DMS114 treated with DMSO at 0.1 percent for 48 hours (cell line): ENCODE results near the gene TPRG1.

Experiments
- DNase-seq: peaks from one replicate; lab custom pipeline; 2025; ENCODE audit not compliant: unreplicated experiment; lab: John Stamatoyannopoulos, UW

Gene TPRG1

GRCh38 chr3:189276444-189277219 is 104.9 kb downstream of the TPRG1 start:
- DNase-seq: no peak

- no peak for DNase-seq
Measured at GRCh38 chr3:189277711-189278110, 105.9 kb downstream of the TPRG1 start.

GRCh38 chr3:189278221-189278620 is 106.5 kb downstream of the TPRG1 start:
- DNase-seq: no peak

DNA sequence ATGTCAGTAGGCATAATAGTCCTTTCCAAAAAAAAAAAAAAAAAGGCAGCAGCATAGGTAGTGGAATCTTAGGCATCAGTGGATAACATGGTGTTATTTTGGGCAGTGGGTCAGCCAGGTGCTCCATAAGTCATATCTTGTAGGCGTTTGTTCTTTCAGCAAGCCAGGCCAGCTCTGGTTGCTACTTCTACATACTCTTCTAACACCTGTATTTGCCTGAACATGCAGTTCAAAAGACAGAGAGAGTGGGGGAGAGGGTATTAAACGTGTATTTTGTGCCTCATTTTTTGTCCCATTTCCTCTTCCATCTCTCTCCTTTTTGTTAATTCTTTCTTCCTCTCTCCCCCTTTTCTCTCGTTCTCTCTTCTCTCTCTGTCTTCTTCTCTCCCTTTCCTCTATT is 110.4 kb downstream of the TPRG1 start:
- DNase-seq: no peak

GRCh38 chr3:189282741-189283140 is 111.0 kb downstream of the TPRG1 start:
- no peak for DNase-seq

GRCh38 chr3:189286188-189286587 is 114.4 kb downstream of the TPRG1 start:
- no peak for DNase-seq

DNA sequence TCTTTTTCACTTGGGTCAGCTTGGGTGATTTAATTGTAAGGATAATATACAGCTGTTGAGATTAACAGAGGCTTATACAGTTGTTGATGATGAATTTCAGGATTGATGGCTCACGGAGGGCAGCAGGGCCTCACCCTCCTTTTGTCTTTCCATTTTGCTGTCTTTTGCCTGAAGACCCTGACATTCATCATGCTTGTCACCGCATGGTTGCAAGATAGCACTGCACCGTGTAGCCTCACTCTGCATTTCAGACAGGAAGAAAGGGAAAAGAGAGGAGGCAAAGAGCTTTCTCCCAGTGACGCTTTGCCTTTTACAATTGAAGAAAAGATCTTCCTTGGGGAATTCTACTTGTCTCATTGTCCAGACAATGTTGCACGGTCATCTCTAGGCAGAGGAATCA is 115.1 kb downstream of the TPRG1 start:
- no peak for DNase-seq

DNA sequence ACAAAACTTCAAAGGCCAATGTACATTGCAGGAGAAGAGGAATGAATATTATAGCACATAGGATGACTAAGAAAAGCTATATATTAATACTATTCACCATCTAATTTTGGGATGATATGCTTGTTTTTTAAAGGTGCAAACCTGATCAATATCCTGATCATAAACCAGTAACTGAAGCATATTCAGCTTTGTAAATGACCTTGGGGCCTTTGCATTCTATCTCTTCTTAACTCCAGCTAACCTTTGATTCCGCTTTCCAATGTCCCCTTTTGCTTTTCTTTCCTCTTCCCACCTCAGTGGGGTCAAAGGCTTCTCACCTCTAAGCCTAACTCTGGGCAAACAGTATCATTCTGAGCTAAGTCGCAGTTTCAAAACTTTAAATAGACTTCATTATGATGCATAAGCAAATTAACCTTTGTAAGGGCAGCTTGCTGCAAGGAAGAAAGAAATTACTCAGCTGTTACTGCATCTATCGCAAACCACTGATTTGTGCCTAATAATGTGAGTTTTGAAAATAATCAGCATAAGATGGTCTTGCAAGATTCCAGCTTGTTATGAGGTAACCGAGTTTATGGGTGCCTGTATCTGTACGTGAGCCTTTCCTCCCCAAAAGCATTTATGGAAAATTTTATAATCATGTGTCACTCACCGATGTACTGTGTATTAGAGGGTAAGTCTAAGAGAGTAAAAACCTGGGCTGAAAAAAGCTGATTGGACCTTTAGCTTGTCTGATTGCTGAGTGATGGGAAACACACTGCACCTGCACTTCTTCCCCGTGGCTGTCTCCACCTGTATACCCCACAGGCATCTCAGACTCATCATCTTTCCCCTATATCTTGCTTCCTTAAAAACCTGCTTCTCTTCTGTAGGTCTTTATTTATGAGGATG is 116.8 kb downstream of the TPRG1 start:
- no peak for DNase-seq

DNA sequence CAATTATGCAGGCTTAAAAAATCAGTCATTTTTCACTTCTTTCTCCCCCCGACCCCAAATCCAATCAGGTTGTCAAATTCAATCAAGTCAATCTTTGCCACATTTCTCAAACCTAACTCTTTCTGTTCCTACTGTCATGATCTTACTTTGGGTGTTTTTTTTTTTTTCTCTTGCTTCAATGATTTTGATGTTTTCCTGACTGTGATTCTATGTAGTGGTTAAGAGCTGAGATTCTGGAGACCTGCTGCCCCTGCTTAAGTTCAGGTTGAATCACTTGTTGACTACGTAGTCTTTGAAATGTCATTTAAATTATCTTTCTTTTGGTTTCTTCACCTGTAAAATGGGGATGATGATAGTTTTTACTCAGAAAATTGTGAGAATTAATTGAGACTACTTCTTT is 117.5 kb downstream of the TPRG1 start:
- no peak for DNase-seq

- no peak for DNase-seq
Measured at GRCh38 chr3:189292667-189293484, 121.1 kb downstream of the TPRG1 start.

DNA sequence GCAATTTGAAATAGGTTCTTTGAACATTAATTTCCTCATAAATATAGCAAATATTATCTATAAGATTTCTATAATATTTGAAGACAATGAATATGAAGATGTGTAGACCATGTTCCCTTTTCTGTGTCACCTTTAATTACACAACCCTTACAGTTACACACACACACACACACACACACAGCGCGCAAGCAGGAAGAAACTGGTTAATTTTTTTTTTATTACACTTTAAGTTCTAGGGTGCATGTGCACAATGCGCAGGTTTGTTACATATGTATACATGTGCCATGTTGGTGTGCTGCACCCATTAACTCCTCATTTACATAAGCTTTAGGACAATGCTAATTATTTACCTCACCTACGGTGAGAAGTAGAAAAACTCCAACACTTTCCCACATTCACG is 122.9 kb downstream of the TPRG1 start:
- no peak for DNase-seq

DNA sequence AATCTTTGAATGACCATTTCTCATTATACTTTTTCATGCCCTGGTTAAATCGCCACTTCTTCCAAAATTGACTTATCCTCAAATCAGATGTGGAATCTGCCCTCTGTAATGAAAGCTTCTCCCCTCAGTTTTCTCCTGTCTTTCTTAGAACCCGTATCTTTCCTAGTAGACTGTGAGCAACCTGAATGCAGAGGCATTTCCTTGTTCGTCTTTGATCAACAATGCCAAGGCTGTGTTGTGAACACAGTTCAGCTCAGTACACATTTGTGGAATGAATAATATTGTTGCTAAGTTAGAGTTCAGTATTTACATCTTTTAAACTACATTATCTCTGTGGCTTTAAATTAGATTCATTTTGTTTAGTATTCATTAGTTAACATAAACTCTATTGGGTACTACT is 123.3 kb downstream of the TPRG1 start:
- no peak for DNase-seq

DNA sequence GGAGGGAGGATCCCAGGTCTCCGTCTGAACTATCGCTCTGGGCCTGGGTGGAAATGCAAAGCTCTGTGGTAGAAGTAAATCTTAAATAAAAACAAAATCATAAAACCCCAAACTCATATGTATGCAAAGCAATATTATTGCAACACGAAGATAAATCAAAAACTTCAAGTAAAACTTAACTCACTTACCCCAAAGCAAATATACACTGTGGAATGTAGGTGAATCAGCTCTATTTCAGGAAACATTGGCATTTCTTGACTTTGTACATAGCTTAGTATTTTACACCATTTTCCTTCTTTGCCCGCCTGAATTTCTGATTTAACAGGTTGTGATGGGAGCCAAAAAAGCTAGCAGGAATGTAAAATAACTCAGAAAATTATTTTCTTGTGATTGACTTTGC is 126.2 kb downstream of the TPRG1 start:
- no peak for DNase-seq

GRCh38 chr3:189298469-189299375 is 127.0 kb downstream of the TPRG1 start:
- DNase-seq: no peak

- no peak for DNase-seq
Measured at GRCh38 chr3:189300345-189300744, 128.6 kb downstream of the TPRG1 start.

DNA sequence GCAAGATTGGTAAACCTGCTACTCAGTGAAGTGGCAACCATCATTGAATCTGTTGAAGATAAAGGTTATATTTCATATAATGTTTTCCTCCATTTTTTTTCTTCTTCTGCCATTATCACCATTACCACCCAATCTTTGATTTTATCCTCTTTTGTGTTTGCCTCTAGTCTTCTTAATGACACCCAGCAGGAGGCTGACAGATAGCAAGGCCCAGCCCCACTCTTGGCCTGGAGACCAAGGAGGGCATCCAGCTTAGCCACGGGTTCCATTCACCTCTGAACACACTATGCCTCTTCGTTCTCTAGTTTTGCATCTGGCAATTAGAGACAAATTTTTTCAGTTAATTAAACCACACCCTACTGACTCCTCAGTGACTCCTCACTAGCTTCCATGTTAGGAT is 129.7 kb downstream of the TPRG1 start:
- no peak for DNase-seq

DNA sequence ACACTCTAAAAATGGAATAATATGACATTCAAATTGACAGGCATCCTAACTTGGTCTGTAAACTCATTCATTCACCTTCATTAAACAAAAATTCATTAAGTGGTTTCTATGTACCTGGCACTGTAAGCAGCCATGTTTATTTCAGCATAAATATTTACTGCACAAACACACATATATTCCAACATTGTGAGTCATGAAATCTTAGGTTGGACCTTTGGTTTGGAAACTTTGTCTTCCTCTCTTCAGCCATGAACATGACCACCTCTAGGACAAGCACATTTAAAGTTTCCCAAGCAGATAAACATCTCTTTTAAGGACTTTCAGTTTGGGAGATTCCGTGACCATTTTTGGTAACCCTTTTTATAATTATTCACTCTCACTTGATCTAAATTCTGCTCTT is 131.8 kb downstream of the TPRG1 start:
- DNase-seq: no peak

- DNase-seq: no peak
Measured at GRCh38 chr3:189304465-189305351, 132.9 kb downstream of the TPRG1 start.

DNA sequence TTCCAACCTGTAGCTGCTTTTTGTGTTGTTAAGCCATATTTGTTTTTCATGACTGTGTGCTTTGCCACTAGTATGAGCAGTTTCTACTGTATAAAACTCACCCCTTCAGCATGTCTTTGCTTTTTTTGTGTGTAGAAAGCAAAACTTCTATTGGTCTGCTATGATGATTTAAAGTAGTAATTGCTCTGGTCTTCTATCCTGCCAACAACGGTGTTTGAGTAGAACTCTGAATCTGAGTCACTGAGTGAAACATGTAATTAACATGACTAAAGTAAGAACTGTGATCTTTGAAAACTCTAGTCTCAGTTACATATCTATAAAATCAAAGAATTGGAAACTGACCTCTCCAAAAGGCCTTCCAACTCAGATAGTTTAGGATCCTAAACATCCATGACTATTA is 133.6 kb downstream of the TPRG1 start:
- DNase-seq: no peak
